SK-N-MC (cell line): ENCODE data around the gene SCO2.

Experiments
- EZH2 ChIP-seq: fragments of 200-600 bp; sonication (generic); IDR thresholded peaks from one replicate; pipeline ENCODE4 v1.6.1; 2017; ENCODE audit warnings: antibody characterized with exemption
- FOXP2 ChIP-seq: optimal IDR thresholded peaks from 2 replicates; pipeline ENCODE3; 2011; ENCODE audit warnings: mild to moderate bottlenecking, moderate library complexity; ENCODE audit not compliant: insufficient read depth; ENCODE audit errors: extremely low read length, control extremely low read depth

DNA sequence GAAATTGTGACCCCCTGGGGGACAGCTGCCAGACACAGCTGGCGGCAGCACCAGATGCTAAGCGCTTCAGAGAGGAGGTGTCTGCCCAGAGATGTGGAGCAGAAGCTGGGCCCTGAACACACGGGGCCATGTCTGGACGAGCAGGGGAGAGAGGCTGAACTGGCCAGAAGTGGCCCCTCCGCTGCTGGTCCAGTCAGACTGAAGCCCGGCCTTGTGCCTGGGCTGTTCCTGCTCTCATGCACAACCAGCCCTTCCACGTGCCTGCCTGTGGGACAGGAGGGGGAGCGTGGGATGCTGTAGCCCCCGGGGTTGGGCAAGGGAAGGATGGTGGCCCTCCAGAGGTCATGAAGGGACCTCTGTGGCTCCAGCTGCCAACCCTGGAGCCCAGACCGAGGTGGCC lies 42.3 kb downstream of the SCO2 start:
- TF ChIP-seq FOXP2 (no peak), EZH2 (no peak)
